Effector memory CD4-positive, alpha-beta T cell (primary cell): ENCODE data around the gene CDRT4.

Experiments
- DNase-seq, 3 donors: peaks; one replicate each; pipeline ENCODE4 v3.0.0-alpha.2; 2020
- H3K27ac ChIP-seq: 2 replicates; pipeline ENCODE4 v1.7.0; 2013; ENCODE audit warnings: mild to moderate bottlenecking, low read length, moderate library complexity; ENCODE audit not compliant: insufficient read depth, poor library complexity, severe bottlenecking
- H3K27me3 ChIP-seq: replicated peaks from 2 replicates; pipeline ENCODE4 v1.7.0; 2013; ENCODE audit warnings: mild to moderate bottlenecking, low read length; ENCODE audit not compliant: insufficient read depth, control insufficient read depth, poor library complexity, severe bottlenecking
- H3K36me3 ChIP-seq: 2 replicates; pipeline ENCODE4 v1.7.0; 2013; ENCODE audit warnings: mild to moderate bottlenecking, low read length, moderate library complexity; ENCODE audit not compliant: control insufficient read depth, insufficient read depth
- H3K4me1 ChIP-seq: 2 replicates; pipeline ENCODE4 v1.7.0; 2013; ENCODE audit warnings: low read length, mild to moderate bottlenecking; ENCODE audit not compliant: control insufficient read depth, insufficient read depth, poor library complexity, severe bottlenecking
- H3K4me3 ChIP-seq: 2 replicates; pipeline ENCODE4 v1.7.0; 2013; ENCODE audit warnings: low read length, low read depth, mild to moderate bottlenecking; ENCODE audit not compliant: insufficient read depth, poor library complexity, severe bottlenecking
- H3K9me3 ChIP-seq: 2 replicates; pipeline ENCODE4 v1.7.0; 2013; ENCODE audit warnings: mild to moderate bottlenecking, low read length, moderate library complexity; ENCODE audit not compliant: control insufficient read depth

CDRT4 gene

GRCh38 chr17:15399443-15399842 is 68.0 kb downstream of the CDRT4 start:
- no peaks in the 10 kb centered on the region for H3K27me3 ChIP-seq

GRCh38 chr17:15398736-15399331 is 68.6 kb downstream of the CDRT4 start:
- H3K36me3 ChIP-seq, result no peaks in the 10 kb centered on the region
- DNase-seq, result no peak
- no peak overlapping the region for H3K4me3 ChIP-seq
- no peaks in the 10 kb centered on the region for H3K4me1 ChIP-seq
- H3K9me3 ChIP-seq, result no peaks in the 10 kb centered on the region
- no peak overlapping the region for H3K27ac ChIP-seq
- H3K27me3 ChIP-seq, result no peaks in the 10 kb centered on the region

More at GRCh38 chr17:15399443-15399842, 68.0 kb downstream of the CDRT4 start:
- Histone ChIP-seq H3K9me3 (no peaks in the 10 kb centered on the region), H3K27ac (no peak overlapping the region), H3K36me3 (no peaks in the 10 kb centered on the region), H3K4me1 (no peaks in the 10 kb centered on the region), H3K4me3 (no peak overlapping the region)
- no peak for DNase-seq

DNA sequence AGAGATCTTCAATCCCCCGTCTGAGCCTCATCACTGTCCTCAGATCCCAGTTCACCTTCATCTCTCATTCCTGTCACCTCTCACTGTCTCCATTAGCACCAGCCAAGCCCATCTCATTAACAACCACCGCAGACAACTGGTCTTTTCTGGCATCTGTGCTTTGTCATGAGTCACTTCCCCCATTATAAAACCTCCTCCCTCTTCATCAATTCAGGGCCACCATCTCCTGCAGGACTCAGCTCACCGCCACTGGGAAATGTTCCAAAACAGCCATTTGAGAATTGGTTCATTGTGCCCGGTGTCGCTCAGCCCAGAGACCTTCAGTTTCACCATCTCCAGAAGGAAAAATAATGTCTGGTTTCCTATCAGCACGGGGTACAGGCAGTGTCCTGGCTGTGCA is 69.1 kb downstream of the CDRT4 start:
- Histone ChIP-seq H3K36me3 (no peaks in the 10 kb centered on the region), H3K27ac (no peak overlapping the region), H3K27me3 (no peaks in the 10 kb centered on the region), H3K4me3 (no peak overlapping the region), H3K9me3 (no peaks in the 10 kb centered on the region), H3K4me1 (no peaks in the 10 kb centered on the region)
- no peak for DNase-seq

- H3K4me3 ChIP-seq, result no peak overlapping the region
- DNase-seq, result no peak
- no peaks in the 10 kb centered on the region for H3K27me3 ChIP-seq
- H3K27ac ChIP-seq, result no peak overlapping the region
- H3K4me1 ChIP-seq, result no peaks in the 10 kb centered on the region
- no peaks in the 10 kb centered on the region for H3K9me3 ChIP-seq
- H3K36me3 ChIP-seq, result no peaks in the 10 kb centered on the region
These were observed 69.8 kb downstream of the CDRT4 start for GRCh38 chr17:15397620-15398019.

- no peak overlapping the region for H3K27ac ChIP-seq
- no peaks in the 10 kb centered on the region for H3K36me3 ChIP-seq
- H3K9me3 ChIP-seq, result no peaks in the 10 kb centered on the region
- H3K4me1 ChIP-seq, result no peaks in the 10 kb centered on the region
- no peak for DNase-seq
- H3K4me3 ChIP-seq, result no peak overlapping the region
- H3K27me3 ChIP-seq, result no peaks in the 10 kb centered on the region
These were observed 72.3 kb downstream of the CDRT4 start for GRCh38 chr17:15395091-15395490.

DNA sequence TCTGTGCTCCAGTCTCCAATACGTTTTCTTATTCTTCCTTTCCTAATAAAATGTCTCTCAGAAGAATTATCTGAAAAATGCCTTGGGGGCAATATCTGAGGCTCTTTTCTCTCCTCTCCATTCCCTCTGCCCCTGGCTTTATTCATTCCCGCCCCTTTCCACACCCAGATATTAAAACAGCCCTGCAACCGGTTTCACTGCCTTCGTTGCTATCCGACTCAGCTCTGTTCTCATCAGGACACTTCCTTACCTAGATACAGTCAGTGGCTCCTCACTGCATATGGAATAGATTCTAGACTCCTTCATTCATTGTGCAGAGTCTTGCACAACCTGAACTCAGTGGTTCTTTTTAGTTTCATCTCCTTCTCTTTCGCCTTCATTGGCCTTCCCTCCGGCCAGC is 74.0 kb downstream of the CDRT4 start:
- H3K36me3 ChIP-seq, result no peaks in the 10 kb centered on the region
- no peaks in the 10 kb centered on the region for H3K9me3 ChIP-seq
- no peak overlapping the region for H3K4me3 ChIP-seq
- H3K4me1 ChIP-seq, result no peaks in the 10 kb centered on the region
- H3K27me3 ChIP-seq, result no peaks in the 10 kb centered on the region
- DNase-seq, result no peak
- no peak overlapping the region for H3K27ac ChIP-seq

DNA sequence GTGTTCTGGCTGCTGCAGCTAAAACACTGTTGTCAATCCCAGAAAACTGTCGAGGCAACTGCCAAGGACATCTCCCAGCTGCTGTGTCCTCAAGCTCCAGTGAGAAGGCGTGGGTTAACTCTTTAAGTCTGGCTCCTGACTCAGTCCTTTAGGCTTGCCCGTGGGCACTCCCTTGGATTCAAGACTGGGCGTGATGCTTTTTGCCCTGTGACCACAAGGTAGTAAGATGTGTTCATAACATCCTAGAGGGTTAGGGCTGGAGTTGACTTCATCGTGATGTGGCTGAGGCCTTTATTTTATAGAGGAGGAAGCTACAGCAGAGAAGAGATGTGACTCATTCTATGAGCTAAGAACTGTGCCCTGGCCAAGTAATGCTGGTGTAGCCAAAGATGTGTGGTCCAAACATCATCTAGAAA is 75.1 kb downstream of the CDRT4 start:
- Histone ChIP-seq H3K4me3 (no peak overlapping the region), H3K4me1 (no peaks in the 10 kb centered on the region), H3K36me3 (no peaks in the 10 kb centered on the region), H3K9me3 (no peaks in the 10 kb centered on the region), H3K27me3 (no peaks in the 10 kb centered on the region), H3K27ac (no peak overlapping the region)
- no peak for DNase-seq

DNA sequence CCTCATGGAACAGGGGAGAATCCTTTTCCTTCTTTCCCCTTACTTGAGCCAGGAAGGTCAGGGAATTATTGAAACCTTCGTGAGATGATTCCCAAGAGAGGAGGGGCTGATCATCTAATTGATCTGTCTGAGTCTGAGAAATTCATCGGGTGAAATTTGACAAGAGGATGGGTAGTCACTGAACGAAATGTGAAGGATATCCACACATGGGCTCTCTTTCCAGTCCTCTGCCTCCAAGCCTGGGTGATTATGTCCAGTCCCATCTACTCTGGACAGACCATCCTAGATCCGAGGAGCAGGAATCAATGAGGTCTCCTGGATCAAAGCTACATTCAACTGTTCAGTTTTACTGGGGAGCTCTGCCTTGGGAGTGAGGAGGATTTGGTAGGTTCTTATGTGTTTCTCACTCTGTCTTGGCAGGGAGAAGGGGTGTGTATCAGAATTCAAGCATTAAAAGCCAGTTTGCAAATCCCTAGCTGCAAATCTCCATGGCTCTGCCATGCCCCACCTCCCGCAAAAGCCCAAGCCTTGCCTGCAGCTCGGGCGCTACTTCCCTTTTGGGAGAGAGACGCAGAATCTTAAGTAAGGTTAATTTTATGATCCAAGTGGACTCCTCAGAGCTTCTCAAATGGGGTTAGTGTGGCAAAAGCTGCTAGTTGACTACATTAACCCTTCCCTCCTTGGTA is 78.9 kb downstream of the CDRT4 start:
- no peak overlapping the region for H3K27ac ChIP-seq
- DNase-seq, result no peak
- H3K4me3 ChIP-seq, result no peak overlapping the region
- no peaks in the 10 kb centered on the region for H3K36me3 ChIP-seq
- H3K4me1 ChIP-seq, result no peaks in the 10 kb centered on the region
- H3K9me3 ChIP-seq, result no peaks in the 10 kb centered on the region
- H3K27me3 ChIP-seq, result no peaks in the 10 kb centered on the region

DNA sequence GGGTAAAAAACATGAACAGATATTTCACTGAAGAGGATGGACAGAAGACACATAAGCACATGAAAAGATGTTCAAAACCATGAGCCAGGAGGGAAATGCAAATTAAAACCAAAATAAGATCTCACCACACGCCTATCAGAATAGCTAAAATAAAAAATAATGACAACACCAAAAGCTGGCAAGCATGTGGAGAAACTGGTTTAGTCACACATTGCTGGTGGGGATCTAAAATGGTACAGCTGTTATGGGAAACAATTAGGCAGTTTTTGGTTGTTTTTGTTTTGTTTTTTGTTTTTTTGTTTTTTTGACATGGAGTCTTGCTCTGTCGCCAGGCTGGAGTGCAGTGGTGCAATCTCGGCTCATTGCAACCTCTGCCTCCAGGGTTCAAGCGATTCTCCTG is 81.3 kb downstream of the CDRT4 start:
- no peak overlapping the region for H3K27ac ChIP-seq
- no peak for DNase-seq
- no peaks in the 10 kb centered on the region for H3K9me3 ChIP-seq
- H3K4me3 ChIP-seq, result no peak overlapping the region
- H3K4me1 ChIP-seq, result no peaks in the 10 kb centered on the region
- H3K27me3 ChIP-seq, result no peaks in the 10 kb centered on the region
- no peaks in the 10 kb centered on the region for H3K36me3 ChIP-seq
